Measurements from ENCODE around the gene CYFIP1.

The CYFIP1 gene

GRCh38 chr15:22869856-22870255 is 110.3 kb downstream of the CYFIP1 start:
- no peak for DNase-seq (ENCODE audit: low read depth)

DNA sequence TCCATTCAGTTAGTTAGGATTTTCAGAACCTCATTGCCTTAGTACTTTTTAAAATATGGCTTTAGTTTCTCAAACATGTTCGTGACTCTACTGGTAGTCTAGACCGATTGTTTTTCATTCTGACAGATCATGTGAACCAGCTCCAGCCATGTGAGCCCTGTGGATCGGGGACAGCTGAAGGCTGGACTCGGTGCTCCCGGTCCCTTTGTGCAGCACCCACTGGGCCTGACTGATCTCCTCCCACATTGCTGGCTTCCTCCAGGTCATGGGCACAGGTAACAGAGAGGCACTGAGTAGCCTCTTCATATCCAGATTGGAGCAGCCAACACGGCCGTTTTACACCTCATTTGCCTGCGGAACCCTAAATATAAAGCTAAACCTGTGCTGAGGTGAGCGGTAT is 111.2 kb downstream of the CYFIP1 start:
- no peak for DNase-seq (ENCODE audit: low read depth)

DNA sequence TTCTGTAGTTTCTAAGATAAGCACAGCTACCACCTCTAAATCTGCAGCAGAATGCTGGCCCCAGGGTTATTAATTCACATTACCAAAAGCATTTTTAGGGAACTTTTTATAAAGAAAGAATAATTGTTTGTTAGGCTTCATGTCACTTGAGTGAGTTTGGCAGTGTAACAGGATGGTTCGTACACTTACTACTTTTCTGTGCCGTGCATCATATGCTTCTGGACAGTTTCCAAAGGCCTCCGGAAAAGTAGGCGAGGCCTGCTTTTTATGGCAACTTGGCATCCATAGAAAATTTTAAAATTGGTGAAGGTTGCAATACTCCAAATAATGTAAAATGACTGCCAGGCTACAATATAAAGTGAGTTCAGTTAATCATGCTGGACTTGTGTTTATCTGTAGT is 111.7 kb downstream of the CYFIP1 start:
- DNase-seq (ENCODE audit: low read depth): no peak

GRCh38 chr15:22867886-22868285 is 112.3 kb downstream of the CYFIP1 start:
- no peak for DNase-seq (ENCODE audit: low read depth)

- no peak for DNase-seq (ENCODE audit: low read depth)
Observed at GRCh38 chr15:22866079-22866478, 114.1 kb downstream of the CYFIP1 start.

DNA sequence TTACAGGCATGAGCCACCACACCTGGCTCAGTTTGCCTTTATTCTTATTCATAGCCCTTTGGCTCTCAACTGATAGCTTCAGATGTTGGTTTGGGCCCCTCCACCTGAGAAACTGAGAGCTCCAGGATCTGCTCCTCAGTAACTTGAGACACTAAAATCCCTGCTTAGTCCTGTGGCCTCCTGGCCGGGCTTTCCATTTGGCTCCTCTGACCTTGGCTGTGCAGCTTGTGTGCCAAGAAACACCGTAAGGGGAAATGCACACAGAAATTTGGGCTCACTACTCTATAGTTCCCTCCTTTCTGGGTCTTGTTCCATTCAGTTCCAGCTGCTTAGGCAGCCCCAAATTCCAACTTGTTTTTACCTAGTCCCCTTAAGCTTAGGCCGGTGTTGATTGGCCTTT is 116.8 kb downstream of the CYFIP1 start:
- DNase-seq (ENCODE audit: low read depth): no peak

GRCh38 chr15:22861161-22861560 is 119.0 kb downstream of the CYFIP1 start:
- no peak for DNase-seq (ENCODE audit: low read depth)

GRCh38 chr15:22856659-22857058 is 123.5 kb downstream of the CYFIP1 start:
- peak; percentile 34 for DNase-seq (ENCODE audit: low read depth)

DNA sequence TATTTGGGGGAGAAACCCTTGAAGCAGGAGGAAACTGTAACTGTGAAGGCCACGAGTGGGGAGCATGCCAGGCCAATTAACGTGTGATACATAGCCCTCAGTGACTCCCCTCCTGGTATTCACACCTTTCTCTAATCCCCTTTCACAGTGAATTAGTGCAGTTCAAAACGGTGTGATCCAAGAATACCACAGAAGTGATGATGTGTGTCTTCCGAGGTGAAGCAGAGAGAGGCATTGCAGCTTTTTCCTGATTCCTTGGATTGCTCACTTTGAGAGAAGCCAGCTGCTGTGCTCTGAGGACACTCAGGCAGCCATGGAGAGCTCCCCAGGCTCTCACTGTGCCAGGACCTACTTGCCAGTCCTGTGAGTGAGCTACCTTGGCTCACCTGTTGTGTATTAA is 124.4 kb downstream of the CYFIP1 start:
- no peak for DNase-seq (ENCODE audit: low read depth)

- DNase-seq (ENCODE audit: low read depth): no peak
Observed at GRCh38 chr15:22851513-22851912, 128.7 kb downstream of the CYFIP1 start.

DNA sequence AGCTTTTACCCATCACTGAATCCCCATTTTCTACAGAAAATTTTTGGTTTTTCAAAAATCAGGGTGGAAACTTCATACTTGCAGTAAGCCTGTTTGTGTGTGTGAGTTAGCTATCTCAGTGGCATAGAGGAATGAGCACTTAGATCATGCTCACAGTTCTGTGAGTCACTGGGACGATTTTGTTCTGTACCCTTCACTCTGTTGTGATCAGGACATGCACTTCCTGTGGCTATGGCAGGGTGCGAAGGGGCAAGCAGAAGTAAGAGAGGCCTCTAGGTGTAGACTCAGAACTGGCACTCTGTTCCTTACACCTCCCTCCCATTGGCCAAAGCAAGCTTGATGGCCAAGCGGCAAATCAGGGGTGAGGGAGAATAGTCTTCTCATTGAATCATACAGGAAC is 130.1 kb downstream of the CYFIP1 start:
- DNase-seq (ENCODE audit: low read depth): no peak

DNA sequence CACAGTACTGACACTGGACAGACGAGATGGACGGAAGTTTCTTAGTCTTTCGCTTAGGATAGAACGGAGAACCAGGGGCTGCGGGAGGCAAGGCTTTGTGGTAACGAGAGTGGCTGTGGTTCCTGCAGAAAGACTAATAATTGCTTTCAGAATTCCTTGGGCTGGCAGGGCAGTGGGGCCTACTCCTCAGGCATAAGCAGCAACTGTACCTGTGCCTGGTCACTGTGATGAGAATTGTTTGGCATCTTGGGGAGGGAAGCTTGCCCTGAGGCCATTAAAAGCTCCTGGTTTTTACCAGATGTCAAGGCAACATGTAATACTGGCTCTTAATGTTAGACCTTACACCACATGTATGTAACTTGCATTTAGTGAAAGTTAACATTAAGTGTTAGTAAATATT is 134.1 kb downstream of the CYFIP1 start:
- DNase-seq (ENCODE audit: low read depth): no peak

DNA sequence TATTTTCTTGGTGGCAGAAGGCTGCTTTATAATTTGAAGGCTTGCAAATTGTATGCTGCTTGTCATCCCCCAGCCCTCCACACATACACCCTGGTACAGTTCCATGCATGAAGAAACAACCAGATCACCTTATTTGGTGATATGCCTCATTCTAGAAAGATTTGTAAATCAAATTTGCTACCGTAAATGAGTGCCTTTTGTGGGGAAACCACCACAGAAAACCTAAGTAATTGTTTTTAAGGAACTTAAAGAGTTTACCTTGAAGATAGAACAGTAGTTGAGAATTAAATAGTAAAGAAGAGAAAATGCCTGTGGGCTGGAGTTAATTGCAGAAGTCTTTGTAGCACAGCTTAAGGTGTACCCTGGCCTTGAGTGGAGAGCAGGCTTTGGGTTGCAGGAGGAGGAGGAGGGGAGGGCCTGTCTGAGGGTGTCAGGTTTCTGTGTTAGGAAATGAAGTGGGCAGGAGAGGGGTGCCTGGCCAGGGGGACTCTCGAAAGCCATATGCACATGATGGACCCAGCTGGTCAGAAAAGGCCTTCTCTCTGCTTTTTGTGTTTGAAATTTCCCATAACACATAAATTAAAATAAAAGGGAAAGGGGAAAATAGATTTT is 134.8 kb downstream of the CYFIP1 start:
- DNase-seq (ENCODE audit: low read depth): no peak

GRCh38 chr15:22844421-22845288 is 135.5 kb downstream of the CYFIP1 start:
- DNase-seq (ENCODE audit: low read depth): no peak

GRCh38 chr15:22839046-22839695 is 141.0 kb downstream of the CYFIP1 start:
- peak; percentile 4 for DNase-seq (ENCODE audit: low read depth)

- DNase-seq (ENCODE audit: low read depth): peak; percentile 98
Observed at GRCh38 chr15:22838292-22839042, 141.7 kb downstream of the CYFIP1 start, which contains the start of gene NIPA2. TSS of gene NIPA2 (plus strand) at chr15:22838666. CDS start at chr15:22851732, 13,066 bp downstream.

DNA sequence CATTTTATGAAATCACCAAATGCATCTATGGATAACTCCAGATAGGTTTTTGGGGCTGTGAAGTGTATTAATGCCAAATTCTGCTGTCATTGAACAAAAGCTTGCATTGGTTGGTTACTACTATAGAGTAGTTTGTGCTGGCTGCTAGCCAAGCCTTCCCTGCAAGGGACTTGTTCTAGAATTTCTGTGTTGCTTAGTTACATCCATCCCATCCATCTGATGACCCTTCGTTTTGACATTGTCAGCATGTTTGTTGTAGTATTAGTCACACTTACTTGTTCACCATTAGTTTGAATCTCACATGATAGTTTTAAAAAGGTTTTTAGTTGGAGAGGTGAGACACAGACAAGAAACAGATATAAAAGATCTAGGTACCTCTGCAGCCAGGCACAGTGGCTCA is 148.7 kb downstream of the CYFIP1 start:
- peak; percentile 25 for DNase-seq (ENCODE audit: low read depth)

- no peak for DNase-seq (ENCODE audit: low read depth)
Observed at GRCh38 chr15:22827125-22827524, 153.0 kb downstream of the CYFIP1 start.

DNA sequence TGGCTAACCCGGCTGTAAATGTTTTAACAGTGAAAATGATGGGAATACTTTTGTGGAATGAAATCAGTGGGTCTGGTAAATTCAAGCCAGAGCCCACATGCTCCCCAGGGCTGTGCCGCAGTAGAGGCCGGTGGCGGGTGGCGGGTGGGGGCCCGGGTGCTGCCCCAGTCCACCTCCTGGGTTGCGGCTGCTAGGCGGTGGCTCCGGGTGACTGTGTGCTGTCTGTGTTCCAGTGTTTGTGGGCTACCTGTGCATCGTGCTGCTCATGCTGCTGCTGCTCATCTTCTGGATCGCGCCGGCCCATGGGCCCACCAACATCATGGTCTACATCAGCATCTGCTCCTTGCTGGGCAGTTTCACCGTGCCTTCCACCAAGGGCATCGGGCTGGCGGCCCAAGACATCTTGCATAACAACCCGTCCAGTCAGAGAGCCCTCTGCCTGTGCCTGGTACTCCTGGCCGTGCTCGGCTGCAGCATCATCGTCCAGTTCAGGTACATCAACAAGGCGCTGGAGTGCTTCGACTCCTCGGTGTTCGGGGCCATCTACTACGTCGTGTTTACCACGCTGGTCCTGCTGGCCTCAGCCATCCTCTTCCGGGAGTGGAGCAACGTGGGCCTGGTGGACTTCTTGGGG is 156.6 kb downstream of the CYFIP1 start:
- no peak for DNase-seq (ENCODE audit: low read depth)

DNA sequence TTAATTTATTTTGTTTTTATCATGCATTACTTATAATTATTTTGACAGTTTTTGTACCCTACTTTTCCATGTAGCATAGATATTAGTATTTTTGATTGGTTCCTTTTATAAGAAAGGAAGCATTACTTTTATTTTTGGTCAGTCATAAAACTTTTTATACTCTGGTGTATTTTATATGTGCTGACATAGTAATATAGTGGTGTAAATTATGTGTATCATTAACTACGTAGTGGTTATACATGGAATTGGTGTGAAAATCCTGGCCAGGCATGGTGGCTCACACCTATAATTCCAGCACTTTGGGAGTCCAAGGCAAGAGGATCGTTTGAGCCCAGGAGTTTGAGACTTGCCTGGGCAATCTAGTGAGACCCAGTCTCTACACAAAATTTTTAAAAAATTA is 160.5 kb downstream of the CYFIP1 start:
- DNase-seq (ENCODE audit: low read depth): no peak

Measured in fibroblast of gingiva (primary cell).